ENCODE measurements around the gene JADE3.

DNA sequence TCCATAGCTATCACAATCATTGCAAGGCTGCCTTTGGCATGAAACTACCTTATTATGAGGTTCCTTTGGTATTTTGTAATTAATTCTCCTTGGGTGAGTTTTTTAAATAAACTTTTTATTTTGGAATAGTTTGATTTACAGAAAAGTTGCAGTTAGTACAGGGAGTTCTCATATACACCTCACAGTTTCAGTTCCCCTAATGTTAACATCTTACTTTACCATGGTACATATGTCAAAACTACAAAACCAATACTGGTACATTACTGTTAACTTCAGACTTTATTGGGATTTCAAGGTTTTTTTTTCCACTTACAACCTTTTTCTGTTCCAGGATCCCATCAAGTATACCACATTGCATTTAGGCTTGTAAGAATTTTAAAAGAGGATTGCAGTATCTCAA, 114.0 kb downstream of the JADE3 start:
- TF ChIP-seq, protein P1, sequence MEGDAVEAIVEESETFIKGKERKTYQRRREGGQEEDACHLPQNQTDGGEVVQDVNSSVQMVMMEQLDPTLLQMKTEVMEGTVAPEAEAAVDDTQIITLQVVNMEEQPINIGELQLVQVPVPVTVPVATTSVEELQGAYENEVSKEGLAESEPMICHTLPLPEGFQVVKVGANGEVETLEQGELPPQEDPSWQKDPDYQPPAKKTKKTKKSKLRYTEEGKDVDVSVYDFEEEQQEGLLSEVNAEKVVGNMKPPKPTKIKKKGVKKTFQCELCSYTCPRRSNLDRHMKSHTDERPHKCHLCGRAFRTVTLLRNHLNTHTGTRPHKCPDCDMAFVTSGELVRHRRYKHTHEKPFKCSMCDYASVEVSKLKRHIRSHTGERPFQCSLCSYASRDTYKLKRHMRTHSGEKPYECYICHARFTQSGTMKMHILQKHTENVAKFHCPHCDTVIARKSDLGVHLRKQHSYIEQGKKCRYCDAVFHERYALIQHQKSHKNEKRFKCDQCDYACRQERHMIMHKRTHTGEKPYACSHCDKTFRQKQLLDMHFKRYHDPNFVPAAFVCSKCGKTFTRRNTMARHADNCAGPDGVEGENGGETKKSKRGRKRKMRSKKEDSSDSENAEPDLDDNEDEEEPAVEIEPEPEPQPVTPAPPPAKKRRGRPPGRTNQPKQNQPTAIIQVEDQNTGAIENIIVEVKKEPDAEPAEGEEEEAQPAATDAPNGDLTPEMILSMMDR (conservative IDR thresholded peaks at IDR 0.05; ENCODE audit: low read depth, low read length) = no peak
- no peak for TF ChIP-seq EZH2 (IDR thresholded peaks at IDR 0.05; ENCODE audit: borderline replicate concordance, low read depth, low read length, poor library complexity, severe bottlenecking)

All from A673 (cell line).